Fibroblast of villous mesenchyme (primary cell): ENCODE data around the gene GNAL. TPM values are rescaled to one million over a fixed set of nuclear protein-coding genes. Genes with fewer than 3 reads are reported as not detected.

ENCODE experiments used
- DNase-seq: peaks from one replicate; pipeline ENCODE4 v3.0.0-alpha.2; 2010; ENCODE audit warnings: low read depth
- H3K4me3 ChIP-seq: 2 replicates; pipeline ENCODE4 v1.5.1; 2011; ENCODE audit warnings: low read depth, mild to moderate bottlenecking, low read length
- CTCF ChIP-seq: IDR thresholded peaks from 2 replicates; pipeline ENCODE4 v1.5.1; 2012; ENCODE audit warnings: low read depth, mild to moderate bottlenecking, low read length; ENCODE audit not compliant: insufficient read depth
- total RNA-seq: library from RNA; depleted of rRNA; stranded (reverse); fragments of >200 nt; gene quantifications from 2 replicates; pipeline ENCODE4 v1.2.3, GENCODE V29; 2012

The GNAL gene
- total RNA-seq, 1 donor: under 0.01 TPM

- H3K4me3 ChIP-seq: no peak overlapping the region
- no peak for DNase-seq
- TF ChIP-seq CTCF: no peak
These were observed 25.5 kb upstream of the GNAL start for GRCh38 chr18:11663439-11664029.

- DNase-seq: no peak
- TF ChIP-seq CTCF: no peak
- no peak overlapping the region for H3K4me3 ChIP-seq
These were observed 24.8 kb upstream of the GNAL start for GRCh38 chr18:11664286-11664685.

GRCh38 chr18:11665146-11665545 lies 23.9 kb upstream of the GNAL start:
- no peak overlapping the region for H3K4me3 ChIP-seq
- TF ChIP-seq CTCF: no peak
- no peak for DNase-seq

GRCh38 chr18:11665587-11665986 lies 23.5 kb upstream of the GNAL start:
- no peak for DNase-seq
- H3K4me3 ChIP-seq: no peak overlapping the region
- no peak for TF ChIP-seq CTCF

GRCh38 chr18:11666176-11666575 lies 22.9 kb upstream of the GNAL start:
- no peak for TF ChIP-seq CTCF
- DNase-seq: no peak

GRCh38 chr18:11666831-11667230 lies 22.2 kb upstream of the GNAL start:
- TF ChIP-seq CTCF: no peak

More at GRCh38 chr18:11666176-11666575, 22.9 kb upstream of the GNAL start:
- H3K4me3 ChIP-seq: no peak overlapping the region

GRCh38 chr18:11667578-11667977 lies 21.5 kb upstream of the GNAL start:
- H3K4me3 ChIP-seq: no peak overlapping the region
- no peak for TF ChIP-seq CTCF
- no peak for DNase-seq

More at GRCh38 chr18:11666831-11667230, 22.2 kb upstream of the GNAL start:
- no peak overlapping the region for H3K4me3 ChIP-seq
- no peak for DNase-seq
